HepG2 (cell line): ENCODE measurements around the gene TECTA. TPM values are rescaled to one million over a fixed set of nuclear protein-coding genes. Genes with fewer than 3 reads are reported as not detected.

Experiments
- ATAC-seq: fragments of 200-7000 bp; cut with Tn5 transposase; 3 replicates; pipeline ENCODE4 v1.9.1; 2020; ENCODE audit warnings: mild to moderate bottlenecking, moderate library complexity
- BruUV-seq: library from RNA; stranded (reverse); fragments of 400-500 nt; replicated peaks from 2 replicates; lab custom pipeline; 2021; lab: Mats Ljungman, UMichigan
- CTCF ChIA-PET: fragments of 300-600 bp; formaldehyde crosslinking; extraction: SDS; loops from one replicate; lab custom pipeline; 2021; ENCODE audit warnings: low total read pairs, inconsistent platforms, low intra/inter-chr PET ratio; lab: Yijun Ruan, JAX
- POLR2A ChIA-PET: fragments of 350-600 bp; sonication (Branson Sonifier 250); formaldehyde crosslinking; loops from one replicate; lab custom pipeline; 2020; ENCODE audit warnings: antibody characterized with exemption, inconsistent platforms; lab: Yijun Ruan, JAX
- DNase-seq: peaks from one replicate; pipeline ENCODE4 v3.0.0-alpha.2; 2015; ENCODE audit warnings: low spot score
- FAIRE-seq: peaks from 3 replicates; lab custom pipeline; 2011; peaks lifted over from hg19 to GRCh38; lab: Jason Lieb, UNC
- H2AFZ ChIP-seq: one replicate; pipeline ENCODE4 v1.6.1; 2011; ENCODE audit warnings: low read length, inconsistent platforms
- H3K27ac ChIP-seq: fragments of 300-600 bp; 3 replicates; pipeline ENCODE4 v1.8.0; 2011; ENCODE audit warnings: mixed run types, mild to moderate bottlenecking, mixed read lengths, low read length, inconsistent platforms; ENCODE audit not compliant: insufficient read depth; ENCODE audit errors: extremely low read length
- H3K27me3 ChIP-seq, 2 experiments: fragments of 200-600 bp in 1 of 2; 2 replicates in 1 of 2; 3 replicates in 1 of 2; pipeline versions ENCODE4 v1.6.0 to v1.8.0; 2011; ENCODE audit warnings: low read length in 2 of 2, mild to moderate bottlenecking in 2 of 2, moderate library complexity in 2 of 2, inconsistent platforms in 1 of 2; ENCODE audit not compliant: insufficient read depth in 2 of 2, control insufficient read depth in 1 of 2
- H3K36me3 ChIP-seq, 2 experiments: fragments of 200-600 bp in 1 of 2; replicated peaks in 1 of 2; 2 replicates in 1 of 2; 3 replicates in 1 of 2; pipeline versions ENCODE4 v1.5.1 to v1.8.0; 2011; ENCODE audit warnings: low read length in 2 of 2, inconsistent platforms in 1 of 2; ENCODE audit not compliant: insufficient read depth in 2 of 2, control insufficient read depth in 1 of 2
- H3K4me1 ChIP-seq: 2 replicates; pipeline ENCODE4 v1.5.1; 2012; ENCODE audit warnings: low read length, inconsistent platforms; ENCODE audit not compliant: insufficient read depth
- H3K4me2 ChIP-seq: 2 replicates; pipeline ENCODE4 v1.6.0; 2011; ENCODE audit warnings: low read depth, low read length, inconsistent platforms
- H3K4me3 ChIP-seq, 3 experiments: fragments of 200-600 bp in 1 of 3; sonication (generic), shearing (Covaris generic) in 1 of 3; replicated peaks in 1 of 3; 2 replicates each; pipeline ENCODE4 v1.5.1; 2011 to 2016; ENCODE audit warnings: low read length in 3 of 3, inconsistent platforms in 2 of 3, low read depth in 2 of 3, mild to moderate bottlenecking in 2 of 3, control low read depth in 1 of 3, mixed read lengths in 1 of 3; ENCODE audit not compliant: insufficient read depth in 1 of 3
- H3K79me2 ChIP-seq: one replicate; pipeline ENCODE4 v1.6.1; 2011; ENCODE audit warnings: low read length, inconsistent platforms; ENCODE audit not compliant: insufficient read depth
- H3K9ac ChIP-seq: 2 replicates; pipeline ENCODE4 v1.6.0; 2011; ENCODE audit warnings: mild to moderate bottlenecking, low read depth, low read length, inconsistent platforms; ENCODE audit not compliant: insufficient read depth
- H3K9me3 ChIP-seq: 2 replicates; pipeline ENCODE4 v1.5.1; 2012; ENCODE audit warnings: mild to moderate bottlenecking, low read length
- H4K20me1 ChIP-seq: 2 replicates; pipeline ENCODE4 v1.6.0; 2011; ENCODE audit warnings: inconsistent platforms, mild to moderate bottlenecking, low read length, moderate library complexity; ENCODE audit not compliant: insufficient read depth
- AGO1 ChIP-seq: fragments of 200-400 bp; formaldehyde crosslinking; IDR thresholded peaks from 2 replicates; pipeline ENCODE4 v1.6.1; 2017; ENCODE audit warnings: mild to moderate bottlenecking, low read depth, low read length, moderate library complexity; ENCODE audit not compliant: poor library complexity, severe bottlenecking
- HMGA1 ChIP-seq: sonication (generic); formaldehyde crosslinking; conservative IDR thresholded peaks from 2 replicates; pipeline ENCODE4 v1.4.0; 2020; ENCODE audit warnings: missing genetic modification reagents
- KLF11 ChIP-seq: IDR thresholded peaks from 2 replicates; pipeline ENCODE4 v1.6.1; 2016; ENCODE audit warnings: missing compliant biosample characterization
- STAG1 ChIP-seq: sonication (generic); formaldehyde crosslinking; IDR thresholded peaks from 2 replicates; pipeline ENCODE4 v1.4.0; 2020; ENCODE audit warnings: missing genetic modification reagents
- ZNF225 ChIP-seq: sonication (generic); formaldehyde crosslinking; IDR thresholded peaks from 2 replicates; pipeline ENCODE4 v1.4.0; 2020; ENCODE audit warnings: mild to moderate bottlenecking, missing genetic modification reagents
- ZNF83 ChIP-seq: sonication (generic); formaldehyde crosslinking; IDR thresholded peaks from 2 replicates; pipeline ENCODE4 v1.4.0; 2020; ENCODE audit warnings: missing genetic modification reagents, mild to moderate bottlenecking, borderline replicate concordance
- WGBS: methylation state at CpG from one replicate; pipeline ENCODE4 v1.1.6; 2017; ENCODE audit warnings: low lambda C conversion rate; 5-methylcytosine and 5-hydroxymethylcytosine counted together
- in situ Hi-C: cut with HindIII; loops from 2 replicates; pipeline ENCODE4 v1.10.0; 2017; ENCODE audit warnings: low pct_unique_long_range_greater_than_20kb; ENCODE audit not compliant: extremely low pct_ligation_motif_present
- intact Hi-C: fragments of 100-400 bp; cut with micrococcal nuclease; formaldehyde crosslinking; loops from one replicate; pipeline ENCODE4 v1.10.0; 2022; ENCODE audit not compliant: unreplicated experiment
- polyA plus RNA-seq, 8 experiments: library from polyadenylated mRNA; depleted of rRNA in 3 of 8; stranded (reverse) in 7 of 8; unstranded in 1 of 8; fragments of >200 nt; fragmentation: Illumina TruSeq in 4 of 8; extraction: Trizol in 4 of 8; gene quantifications; 2 replicates each; pipeline versions ENCODE4 v1.2.1 to v1.2.3, GENCODE V29; 2011 to 2016; ENCODE audit warnings: low read depth in 4 of 8, missing spikeins in 1 of 8, mixed read lengths in 1 of 8; ENCODE audit not compliant: insufficient read depth in 1 of 8
- total RNA-seq, 5 experiments: library from RNA; depleted of rRNA; stranded (reverse); fragments of >200 nt; fragmentation: Illumina TruSeq; extraction: Trizol; gene quantifications; 2 replicates each; pipeline ENCODE4 v1.2.3, GENCODE V29; 2016; ENCODE audit warnings: low read depth in 1 of 5
- TF ChIP-seq, protein P1 (sequence below): sonication (generic); formaldehyde crosslinking; IDR thresholded peaks from 2 replicates; pipeline ENCODE4 v1.5.0; 2020; ENCODE audit warnings: mild to moderate bottlenecking, missing genetic modification reagents, moderate library complexity
- TF ChIP-seq, protein P2 (sequence below): sonication (generic); formaldehyde crosslinking; IDR thresholded peaks from 2 replicates; pipeline ENCODE4 v1.4.0; 2020; ENCODE audit warnings: missing genetic modification reagents
- TF ChIP-seq, protein P3 (sequence below): IDR thresholded peaks from 2 replicates; pipeline ENCODE4 v1.6.1; 2012; ENCODE audit warnings: low read length, improper control_type of control experiment

The TECTA gene
- total and polyA plus RNA-seq, 2 of the 13 experiments (the other 11 are each of a cell fraction or from before 2014, with no cell fraction given) = 0.04 to 0.17 TPM

DNA sequence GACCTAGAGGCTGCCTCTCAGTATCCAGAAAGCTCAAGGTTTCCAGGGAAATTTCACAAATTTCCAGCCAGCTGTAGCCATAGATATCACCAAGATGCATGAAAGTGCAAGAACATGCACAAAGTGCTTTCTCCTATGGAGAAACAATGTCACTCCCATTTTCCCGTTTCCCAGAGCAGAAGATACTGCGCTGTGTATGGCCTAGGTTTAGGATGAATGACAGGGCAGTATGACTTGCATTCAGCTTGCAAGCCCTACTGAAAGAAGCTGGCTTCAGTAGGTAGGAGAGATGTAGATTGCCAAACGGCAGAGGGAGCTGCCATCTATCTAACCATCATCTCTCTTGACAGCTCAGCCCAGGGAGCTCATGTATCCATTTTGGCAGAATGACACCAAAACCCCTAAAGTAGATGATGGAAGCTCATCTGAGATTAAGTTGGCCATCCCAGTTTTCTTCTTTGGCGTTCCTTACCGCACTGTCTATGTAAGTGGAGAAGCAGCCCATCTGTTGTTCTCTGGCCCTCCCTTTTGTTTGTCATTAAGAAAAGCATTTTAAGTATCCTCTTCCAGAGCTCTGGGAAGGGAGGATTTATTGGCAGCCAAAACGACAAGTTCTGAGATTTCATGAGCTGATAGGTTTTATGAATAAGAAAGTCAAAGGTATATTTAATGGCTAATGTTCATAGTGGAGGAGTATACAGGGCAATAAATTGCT lies 4.6 kb downstream of the TECTA start:
- intact Hi-C loops = no loop called here
- CTCF ChIA-PET = no interaction called here
- in situ Hi-C loops = no loop called here
- Histone ChIP-seq H4K20me1 (no peaks in the 10 kb centered on the region), H3K27ac (no peak overlapping the region), H3K4me2 (no peak overlapping the region), H3K9me3 (no peaks in the 10 kb centered on the region), H3K27me3 (no peaks in the 10 kb centered on the region), H3K9ac (no peak overlapping the region), H3K4me1 (no peaks in the 10 kb centered on the region), H2AFZ (no peak overlapping the region), H3K4me3 (no peak overlapping the region)
- no peak for TF ChIP-seq KLF11 (CRISPR knock-in tag)
- TF ChIP-seq, protein P1, sequence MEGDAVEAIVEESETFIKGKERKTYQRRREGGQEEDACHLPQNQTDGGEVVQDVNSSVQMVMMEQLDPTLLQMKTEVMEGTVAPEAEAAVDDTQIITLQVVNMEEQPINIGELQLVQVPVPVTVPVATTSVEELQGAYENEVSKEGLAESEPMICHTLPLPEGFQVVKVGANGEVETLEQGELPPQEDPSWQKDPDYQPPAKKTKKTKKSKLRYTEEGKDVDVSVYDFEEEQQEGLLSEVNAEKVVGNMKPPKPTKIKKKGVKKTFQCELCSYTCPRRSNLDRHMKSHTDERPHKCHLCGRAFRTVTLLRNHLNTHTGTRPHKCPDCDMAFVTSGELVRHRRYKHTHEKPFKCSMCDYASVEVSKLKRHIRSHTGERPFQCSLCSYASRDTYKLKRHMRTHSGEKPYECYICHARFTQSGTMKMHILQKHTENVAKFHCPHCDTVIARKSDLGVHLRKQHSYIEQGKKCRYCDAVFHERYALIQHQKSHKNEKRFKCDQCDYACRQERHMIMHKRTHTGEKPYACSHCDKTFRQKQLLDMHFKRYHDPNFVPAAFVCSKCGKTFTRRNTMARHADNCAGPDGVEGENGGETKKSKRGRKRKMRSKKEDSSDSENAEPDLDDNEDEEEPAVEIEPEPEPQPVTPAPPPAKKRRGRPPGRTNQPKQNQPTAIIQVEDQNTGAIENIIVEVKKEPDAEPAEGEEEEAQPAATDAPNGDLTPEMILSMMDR (CRISPR knock-in tag) = peak; percentile 17; the same call in 1 of the 2 replicates
- 0 out of 2 replicates have a peak, but pooled peaks have one; percentile 6 for TF ChIP-seq STAG1
- TF ChIP-seq, all 625 proteins: peak for 2
- DNase-seq (no peak), ATAC-seq (no peak), FAIRE-seq (no peak)
- BruUV-seq = no TSS peak
- POLR2A ChIA-PET = no interaction called here
- H3K79me2 ChIP-seq = no peaks in the 10 kb centered on the region
- H3K36me3 ChIP-seq = no peaks in the 10 kb centered on the region
- WGBS = 40% methylated on average over 6 of the region's 6 CpGs

DNA sequence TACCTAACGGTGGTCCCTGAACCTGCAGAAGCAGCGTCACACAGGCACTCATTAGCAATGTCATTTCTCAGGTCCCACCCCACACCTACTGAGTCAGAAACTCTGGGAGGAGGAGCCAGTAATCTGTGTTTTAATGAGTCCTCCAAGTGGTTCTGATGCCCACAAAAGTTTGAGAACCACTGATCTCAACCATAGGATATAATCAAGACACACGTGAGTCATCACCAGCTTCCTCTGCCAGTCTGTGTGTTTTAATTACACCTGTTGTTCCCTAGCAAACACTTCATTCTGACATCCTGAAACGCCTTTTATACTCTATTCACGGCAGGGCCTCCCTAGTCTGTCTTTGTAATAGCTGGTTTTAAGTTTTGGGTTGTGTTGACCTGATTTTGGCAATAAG lies 5.8 kb downstream of the TECTA start:
- no peaks in the 10 kb centered on the region for H3K36me3 ChIP-seq
- ChIA-PET CTCF (no interaction called here), POLR2A (no interaction called here)
- H3K27ac ChIP-seq = no peak overlapping the region
- no TSS peak for BruUV-seq
- in situ Hi-C loops (no loop called here), intact Hi-C loops (no loop called here)
- H3K4me3 ChIP-seq = no peak overlapping the region
- no peak overlapping the region for H3K9ac ChIP-seq
- DNase-seq (no peak), FAIRE-seq (no peak), ATAC-seq (no peak)
- no peaks in the 10 kb centered on the region for H4K20me1 ChIP-seq
- H3K79me2 ChIP-seq = no peaks in the 10 kb centered on the region
- no peak overlapping the region for H3K4me2 ChIP-seq
- no peaks in the 10 kb centered on the region for H3K4me1 ChIP-seq
- no peak overlapping the region for H2AFZ ChIP-seq
- H3K27me3 ChIP-seq = 0 out of 5 replicates have a peak, but pooled peaks cover 0 to 4% of the 10 kb centered on the region in 2 experiments
- H3K9me3 ChIP-seq = no peaks in the 10 kb centered on the region
- WGBS = 3% methylated on average over 5 of the region's 5 CpGs
- no peak for TF ChIP-seq ZNF225 (CRISPR knock-in tag)
- TF ChIP-seq, protein P2, sequence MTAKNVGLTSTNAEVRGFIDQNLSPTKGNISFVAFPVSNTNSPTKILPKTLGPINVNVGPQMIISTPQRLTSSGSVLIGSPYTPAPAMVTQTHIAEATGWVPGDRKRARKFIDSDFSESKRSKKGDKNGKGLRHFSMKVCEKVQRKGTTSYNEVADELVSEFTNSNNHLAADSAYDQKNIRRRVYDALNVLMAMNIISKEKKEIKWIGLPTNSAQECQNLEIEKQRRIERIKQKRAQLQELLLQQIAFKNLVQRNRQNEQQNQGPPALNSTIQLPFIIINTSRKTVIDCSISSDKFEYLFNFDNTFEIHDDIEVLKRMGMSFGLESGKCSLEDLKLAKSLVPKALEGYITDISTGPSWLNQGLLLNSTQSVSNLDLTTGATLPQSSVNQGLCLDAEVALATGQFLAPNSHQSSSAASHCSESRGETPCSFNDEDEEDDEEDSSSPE (CRISPR knock-in tag) = no peak
- TF ChIP-seq, protein P3, sequence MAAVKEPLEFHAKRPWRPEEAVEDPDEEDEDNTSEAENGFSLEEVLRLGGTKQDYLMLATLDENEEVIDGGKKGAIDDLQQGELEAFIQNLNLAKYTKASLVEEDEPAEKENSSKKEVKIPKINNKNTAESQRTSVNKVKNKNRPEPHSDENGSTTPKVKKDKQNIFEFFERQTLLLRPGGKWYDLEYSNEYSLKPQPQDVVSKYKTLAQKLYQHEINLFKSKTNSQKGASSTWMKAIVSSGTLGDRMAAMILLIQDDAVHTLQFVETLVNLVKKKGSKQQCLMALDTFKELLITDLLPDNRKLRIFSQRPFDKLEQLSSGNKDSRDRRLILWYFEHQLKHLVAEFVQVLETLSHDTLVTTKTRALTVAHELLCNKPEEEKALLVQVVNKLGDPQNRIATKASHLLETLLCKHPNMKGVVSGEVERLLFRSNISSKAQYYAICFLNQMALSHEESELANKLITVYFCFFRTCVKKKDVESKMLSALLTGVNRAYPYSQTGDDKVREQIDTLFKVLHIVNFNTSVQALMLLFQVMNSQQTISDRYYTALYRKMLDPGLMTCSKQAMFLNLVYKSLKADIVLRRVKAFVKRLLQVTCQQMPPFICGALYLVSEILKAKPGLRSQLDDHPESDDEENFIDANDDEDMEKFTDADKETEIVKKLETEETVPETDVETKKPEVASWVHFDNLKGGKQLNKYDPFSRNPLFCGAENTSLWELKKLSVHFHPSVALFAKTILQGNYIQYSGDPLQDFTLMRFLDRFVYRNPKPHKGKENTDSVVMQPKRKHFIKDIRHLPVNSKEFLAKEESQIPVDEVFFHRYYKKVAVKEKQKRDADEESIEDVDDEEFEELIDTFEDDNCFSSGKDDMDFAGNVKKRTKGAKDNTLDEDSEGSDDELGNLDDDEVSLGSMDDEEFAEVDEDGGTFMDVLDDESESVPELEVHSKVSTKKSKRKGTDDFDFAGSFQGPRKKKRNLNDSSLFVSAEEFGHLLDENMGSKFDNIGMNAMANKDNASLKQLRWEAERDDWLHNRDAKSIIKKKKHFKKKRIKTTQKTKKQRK = no peak
- no peak for TF ChIP-seq AGO1
- no peak for TF ChIP-seq ZNF83 (CRISPR knock-in tag)
- TF ChIP-seq HMGA1 = no peak
